ACHN (cell line): ENCODE data around the gene DAAM2.

Source experiments
- DNase-seq: peaks from one replicate; pipeline ENCODE4 v3.0.0-alpha.2; 2015
- in situ Hi-C: cut with HindIII; loops from 2 replicates; pipeline ENCODE4 v1.10.0; 2017; ENCODE audit warnings: low sequenced_read_pairs, low pct_ligation_motif_present, low pct_unique_long_range_greater_than_20kb

DAAM2 gene

DNA sequence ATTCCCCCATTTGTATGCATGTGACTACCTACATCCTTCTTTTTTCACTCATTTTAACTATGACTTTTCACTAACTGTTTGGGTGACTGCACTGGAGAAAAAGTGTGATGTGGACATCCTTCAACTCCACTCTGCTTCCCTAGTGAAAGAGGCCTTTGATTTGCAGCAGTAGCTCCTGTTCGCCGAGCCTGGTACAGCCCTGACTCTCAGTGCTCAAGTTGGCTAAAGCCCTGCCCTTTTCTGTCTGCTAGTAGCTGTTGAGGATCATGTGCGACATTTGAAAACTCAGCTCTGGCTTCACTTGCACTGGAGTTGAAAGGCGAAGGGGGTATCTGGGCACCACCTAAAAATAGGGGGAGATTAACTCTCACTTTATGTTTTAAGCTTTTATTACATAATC lies 42.1 kb downstream of the DAAM2 start:
- in situ Hi-C loops, result no loop called here

GRCh38 chr6:39834866-39835265 lies 42.7 kb downstream of the DAAM2 start:
- in situ Hi-C loops, result no loop called here
- DNase-seq, result no peak

More for the DNA sequence above, 42.1 kb downstream of the DAAM2 start:
- DNase-seq, result no peak

DNA sequence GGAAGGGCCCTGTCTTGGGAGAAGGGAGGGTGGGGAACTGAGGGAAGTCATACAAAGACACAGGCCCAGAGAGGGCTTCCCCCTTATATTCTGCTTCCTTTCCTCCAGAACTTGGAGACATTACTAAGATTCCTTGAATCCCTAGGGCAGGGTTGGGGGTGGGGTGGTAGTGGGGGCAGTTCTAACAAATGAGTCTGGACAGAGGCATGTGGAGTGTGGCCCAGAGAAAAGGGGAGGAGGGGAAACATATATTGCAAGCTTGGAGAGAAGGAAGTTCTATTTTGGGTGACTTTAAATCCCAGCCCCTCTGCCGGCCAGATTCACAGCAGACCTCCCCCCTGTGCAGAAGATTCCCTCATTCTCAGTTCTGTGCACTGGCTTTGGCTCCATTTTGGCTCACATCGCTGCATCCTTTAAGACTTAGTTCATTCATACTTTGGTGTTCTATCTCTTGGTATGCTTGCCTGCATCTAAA lies 43.7 kb downstream of the DAAM2 start:
- in situ Hi-C loops, result no loop called here
- DNase-seq, result no peak

DNA sequence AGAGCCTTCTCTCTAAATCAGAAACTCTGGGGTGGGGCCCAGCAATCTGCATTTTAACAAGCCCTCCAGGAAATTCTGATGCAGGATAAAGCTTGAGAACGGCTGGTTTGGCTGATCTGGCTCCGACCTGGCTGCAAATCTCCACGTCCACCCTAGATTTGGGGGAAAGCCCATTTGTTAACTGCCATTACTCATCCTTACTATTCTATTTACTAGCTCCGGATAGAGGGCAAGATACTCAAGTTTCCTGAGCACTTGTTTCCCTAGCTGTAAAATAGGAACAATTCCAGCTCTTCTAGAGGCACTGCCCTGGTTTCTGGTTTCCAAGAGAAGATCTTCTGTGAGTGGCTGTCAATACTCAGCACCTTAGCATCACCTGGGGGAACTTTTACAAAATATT lies 44.4 kb downstream of the DAAM2 start:
- in situ Hi-C loops, result no loop called here
- DNase-seq, result no peak

DNA sequence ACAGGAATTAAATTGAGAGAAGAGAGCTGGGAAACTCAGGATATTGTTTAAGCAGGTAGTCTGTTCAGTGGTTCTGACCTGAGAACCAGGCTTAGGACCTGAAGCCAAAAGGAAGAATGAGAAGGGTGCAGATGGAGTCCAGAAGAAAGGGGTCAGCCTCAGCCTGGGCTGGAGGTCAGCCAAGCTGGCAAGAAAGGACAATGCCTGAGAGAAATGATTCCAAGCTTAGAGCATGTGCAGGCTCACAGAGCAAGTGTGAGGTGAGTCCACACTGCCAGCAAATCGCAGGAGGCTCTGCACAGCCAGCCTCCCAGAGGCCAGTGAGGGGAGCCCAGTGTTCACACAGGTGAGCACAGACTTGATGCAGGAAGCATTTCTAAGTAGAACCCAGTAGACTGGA lies 47.3 kb downstream of the DAAM2 start:
- DNase-seq, result no peak
- in situ Hi-C loops, result no loop called here

GRCh38 chr6:39840781-39841180 lies 48.6 kb downstream of the DAAM2 start:
- no peak for DNase-seq
- in situ Hi-C loops, result no loop called here

DNA sequence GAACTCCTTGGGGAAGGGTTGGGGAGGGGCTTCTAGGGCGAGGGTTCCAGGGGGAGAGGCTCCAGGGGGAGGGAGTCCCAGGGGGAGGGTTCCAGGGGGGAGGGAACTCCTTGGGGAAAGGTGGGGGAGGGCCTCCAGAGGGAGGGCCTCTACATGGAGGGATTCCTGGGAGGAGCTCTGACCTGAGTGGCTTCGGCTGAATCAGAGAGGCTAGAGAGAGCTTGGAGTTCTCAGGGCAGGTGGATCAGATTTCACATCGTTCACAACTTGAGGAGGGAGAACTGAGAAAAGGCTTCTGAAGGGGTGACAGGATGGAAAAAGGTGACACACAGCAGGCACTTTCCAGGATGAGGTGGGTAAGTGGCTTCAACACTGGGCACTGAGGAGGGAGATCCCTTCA lies 49.1 kb downstream of the DAAM2 start:
- in situ Hi-C loops, result no loop called here
- no peak for DNase-seq

DNA sequence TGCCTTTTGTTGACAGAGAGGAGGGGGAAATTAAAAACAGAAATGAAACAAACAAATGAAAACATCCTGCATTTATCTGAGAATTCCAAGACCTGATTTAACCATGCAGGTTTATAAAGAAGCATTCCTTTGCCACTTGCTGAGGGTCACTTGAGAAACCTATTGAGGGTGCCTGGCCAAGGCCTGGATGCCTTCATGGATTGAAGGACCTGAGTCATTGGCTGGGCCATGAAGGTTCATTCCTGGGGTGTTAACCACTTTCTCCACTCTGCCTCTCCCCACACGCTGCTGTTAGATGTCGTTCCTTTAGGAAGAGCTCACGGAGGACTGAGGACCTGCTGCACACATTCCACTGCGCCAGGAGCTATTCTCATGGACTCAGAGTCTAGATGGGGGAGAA lies 49.7 kb downstream of the DAAM2 start:
- in situ Hi-C loops, result no loop called here
- no peak for DNase-seq

DNA sequence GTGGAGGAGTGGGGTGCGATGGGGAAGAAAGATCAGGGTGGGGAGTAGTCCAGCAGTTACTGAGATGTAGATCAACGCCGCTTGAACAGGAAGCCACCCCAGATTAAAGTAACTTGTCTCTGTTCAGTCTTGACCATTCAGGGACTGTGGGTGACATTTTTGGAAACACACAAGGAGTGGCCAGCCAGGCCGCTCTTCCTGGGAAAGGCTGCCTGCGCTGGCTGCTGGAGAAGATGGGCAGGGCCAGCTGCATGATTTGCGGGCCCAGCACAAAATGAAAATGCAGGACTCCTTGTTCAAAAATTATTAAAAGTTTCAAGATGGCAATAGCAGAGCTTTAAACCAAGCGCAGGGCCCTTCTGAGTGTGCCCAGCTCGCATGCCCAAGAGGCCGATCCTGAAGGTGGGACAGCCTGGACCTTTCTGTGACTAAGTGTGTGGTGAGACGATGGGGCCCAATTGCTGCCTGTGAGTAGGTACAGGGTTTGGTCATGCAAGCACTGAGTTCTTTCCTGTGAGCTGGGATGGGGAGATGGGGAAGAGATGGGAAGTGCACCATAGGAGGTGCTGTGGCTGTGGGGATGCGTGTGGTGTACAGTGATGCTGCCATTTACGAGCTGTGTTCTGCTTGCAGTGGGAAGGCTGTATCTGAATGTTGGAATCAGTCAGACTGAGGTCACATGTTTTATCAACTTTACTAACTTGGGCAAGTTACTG lies 51.3 kb downstream of the DAAM2 start:
- in situ Hi-C loops, result no loop called here
- no peak for DNase-seq

- in situ Hi-C loops, result no loop called here
- no peak for DNase-seq
Observed at GRCh38 chr6:39844866-39845265, 52.7 kb downstream of the DAAM2 start.

DNA sequence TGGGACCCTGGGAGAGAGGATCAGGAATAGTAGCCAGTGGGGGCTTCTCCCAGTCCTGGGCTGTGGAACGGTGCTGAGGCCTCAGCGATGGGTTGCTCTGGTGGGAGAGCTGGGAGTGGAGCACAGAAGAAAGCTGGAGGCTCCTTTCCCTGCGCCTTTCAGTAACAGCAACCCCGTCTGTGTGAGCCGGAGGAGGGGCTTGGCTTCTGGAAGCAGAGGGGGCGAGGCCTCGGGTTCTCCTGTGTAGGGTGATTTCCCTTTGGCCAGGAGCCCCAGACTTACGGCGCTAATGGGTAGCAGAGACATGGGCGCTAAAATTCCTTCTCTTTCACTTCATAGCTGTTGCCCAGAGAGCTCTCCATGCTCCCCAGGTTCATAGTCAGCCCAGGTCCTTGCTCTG lies 55.0 kb downstream of the DAAM2 start:
- DNase-seq, result no peak
- in situ Hi-C loops, result no loop called here

GRCh38 chr6:39848171-39848570 lies 56.0 kb downstream of the DAAM2 start:
- no peak for DNase-seq
- in situ Hi-C loops, result no loop called here

GRCh38 chr6:39849228-39849627 lies 57.1 kb downstream of the DAAM2 start:
- in situ Hi-C loops, result no loop called here
- DNase-seq, result no peak

GRCh38 chr6:39849764-39850163 lies 57.6 kb downstream of the DAAM2 start:
- in situ Hi-C loops, result no loop called here
- no peak for DNase-seq

- DNase-seq, result no peak
- in situ Hi-C loops, result no loop called here
Observed at GRCh38 chr6:39850736-39851297, 58.6 kb downstream of the DAAM2 start.

DNA sequence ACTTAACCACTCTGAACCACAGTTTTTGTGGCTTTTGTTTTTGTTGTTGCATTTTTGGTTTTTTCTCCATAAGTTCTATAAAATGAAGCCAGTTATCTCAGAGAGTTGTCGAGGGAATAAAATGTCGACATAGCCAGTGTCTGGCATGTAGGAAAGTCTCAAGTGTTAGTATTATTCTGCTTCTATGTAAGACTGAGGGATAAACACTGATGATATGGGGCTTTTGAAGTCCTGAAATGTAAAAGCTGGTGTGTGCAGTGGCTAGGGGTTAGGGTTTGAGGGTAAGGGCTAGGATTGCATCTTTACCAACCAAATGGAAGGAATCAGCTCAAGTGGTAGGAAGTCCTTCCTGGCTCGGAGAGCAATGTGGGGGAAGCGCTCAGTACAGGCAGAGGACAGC lies 59.2 kb downstream of the DAAM2 start:
- in situ Hi-C loops, result no loop called here
- DNase-seq, result no peak

GRCh38 chr6:39852324-39852723 lies 60.1 kb downstream of the DAAM2 start:
- no peak for DNase-seq
- in situ Hi-C loops, result no loop called here

DNA sequence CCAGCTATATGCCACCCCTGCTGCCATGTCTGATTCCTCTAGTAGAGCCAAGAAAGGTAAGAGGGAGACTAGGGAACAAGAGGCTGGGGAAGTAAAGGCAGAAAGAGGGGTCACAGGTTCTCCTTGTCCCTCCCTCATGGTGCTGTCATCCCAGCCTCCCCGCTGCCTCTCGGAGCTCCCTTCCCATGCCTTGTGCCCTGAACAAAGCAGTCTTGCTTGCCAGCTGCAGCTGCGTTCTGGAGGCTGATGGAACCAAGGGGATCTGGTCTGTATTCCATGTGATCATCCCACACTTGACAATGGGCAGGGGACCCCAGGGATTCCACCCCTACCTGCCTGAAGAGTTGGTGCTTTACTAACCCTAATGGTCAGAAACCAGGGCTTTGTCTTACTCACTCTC lies 61.4 kb downstream of the DAAM2 start:
- in situ Hi-C loops, result no loop called here
- DNase-seq, result no peak

- in situ Hi-C loops, result no loop called here
- DNase-seq, result no peak
Observed at GRCh38 chr6:39855356-39855995, 63.3 kb downstream of the DAAM2 start.

GRCh38 chr6:39859025-39859424 lies 66.8 kb downstream of the DAAM2 start:
- no peak for DNase-seq
- in situ Hi-C loops, result no loop called here
